GM20000 (cell line): ENCODE results near the gene MAN2B2.
"Not testable (repeated sequence)": the region's sequence is repeated elsewhere in the genome, so short reads cannot be mapped to it uniquely, and the experiment has no call there.

Experiments
- DNase-seq: peaks from one replicate; pipeline ENCODE4 v3.0.0; 2012; ENCODE audit warnings: low spot score
- CTCF ChIP-seq: IDR thresholded peaks from 2 replicates; pipeline ENCODE4 v1.5.1; 2012; ENCODE audit warnings: mild to moderate bottlenecking, control low read depth; ENCODE audit errors: extremely low read depth, missing control alignments

The MAN2B2 gene

GRCh38 chr4:6647582-6648230 is 72.7 kb downstream of the MAN2B2 start:
- no peak for DNase-seq
- TF ChIP-seq CTCF, result no peak

- no peak for DNase-seq
- TF ChIP-seq CTCF, result no peak
Observed at GRCh38 chr4:6649216-6649615, 74.2 kb downstream of the MAN2B2 start.

- DNase-seq, result not testable (repeated sequence)
Observed at GRCh38 chr4:6654211-6654610, 79.2 kb downstream of the MAN2B2 start.

DNA sequence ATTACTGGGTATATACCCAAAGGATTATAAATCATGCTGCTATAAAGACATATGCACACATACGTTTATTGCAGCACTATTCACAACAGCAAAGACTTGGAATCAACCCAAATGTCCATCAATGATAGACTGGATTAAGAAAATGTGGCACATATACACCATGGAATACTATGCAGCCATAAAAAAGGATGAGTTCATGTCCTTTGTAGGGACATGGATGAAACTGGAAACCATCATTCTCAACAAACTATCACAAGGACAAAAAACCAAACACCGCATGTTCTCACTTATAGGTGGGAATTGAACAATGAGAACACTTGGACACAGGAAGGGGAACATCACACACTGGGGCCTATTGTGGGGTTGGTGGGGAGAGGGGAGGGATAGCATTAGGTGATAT is 80.3 kb downstream of the MAN2B2 start:
- not testable (repeated sequence) for DNase-seq

- DNase-seq, result no peak
- TF ChIP-seq CTCF, result no peak
Observed at GRCh38 chr4:6655924-6656323, 80.9 kb downstream of the MAN2B2 start.

DNA sequence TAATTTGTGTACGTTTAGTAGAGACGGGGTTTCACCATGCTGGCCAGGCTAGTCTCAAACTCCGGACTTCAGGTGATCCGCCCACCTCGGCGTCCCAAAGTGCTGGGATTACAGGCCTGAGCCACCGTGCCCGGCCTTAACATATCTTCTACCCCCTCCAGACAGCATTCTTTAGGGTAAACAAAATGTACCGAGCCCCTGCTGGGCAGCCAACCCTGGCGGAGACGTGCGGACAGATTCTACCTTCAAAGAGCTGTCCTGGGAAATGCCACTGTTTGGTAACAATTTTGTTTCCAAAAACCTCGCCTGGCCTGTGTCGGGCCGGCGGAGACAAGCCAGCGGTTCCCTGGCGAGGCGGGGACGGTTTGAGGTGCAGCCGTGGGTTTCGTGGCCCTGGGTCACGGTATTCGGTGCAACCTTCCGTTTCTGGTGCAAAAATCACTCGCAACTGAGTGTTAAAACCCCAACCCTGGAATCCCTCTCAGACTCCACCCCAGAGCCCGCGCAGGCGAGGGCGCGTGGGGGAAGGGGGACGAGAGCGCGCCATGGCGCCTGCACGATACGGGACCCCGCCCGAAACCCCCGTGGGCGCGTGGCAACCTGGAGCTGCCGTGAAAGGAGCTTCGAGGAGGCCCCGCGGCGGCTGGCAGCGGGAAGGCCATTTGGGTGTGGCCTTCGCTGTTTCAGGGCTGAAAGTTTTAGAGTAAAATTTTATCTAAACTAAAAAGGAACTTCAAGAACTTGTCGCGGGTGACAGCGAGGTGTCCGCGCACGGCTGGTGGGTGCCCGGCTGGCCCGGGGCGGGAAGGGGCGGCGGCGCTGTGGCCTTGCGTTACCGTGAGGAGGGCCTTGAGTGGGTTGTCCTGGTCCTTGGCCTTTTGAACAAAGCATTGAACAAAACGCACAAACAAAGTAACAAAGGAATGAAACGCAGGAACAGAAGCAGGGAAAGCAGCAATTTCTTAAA is 82.5 kb downstream of the MAN2B2 start:
- no peak for DNase-seq
- no peak for TF ChIP-seq CTCF

DNA sequence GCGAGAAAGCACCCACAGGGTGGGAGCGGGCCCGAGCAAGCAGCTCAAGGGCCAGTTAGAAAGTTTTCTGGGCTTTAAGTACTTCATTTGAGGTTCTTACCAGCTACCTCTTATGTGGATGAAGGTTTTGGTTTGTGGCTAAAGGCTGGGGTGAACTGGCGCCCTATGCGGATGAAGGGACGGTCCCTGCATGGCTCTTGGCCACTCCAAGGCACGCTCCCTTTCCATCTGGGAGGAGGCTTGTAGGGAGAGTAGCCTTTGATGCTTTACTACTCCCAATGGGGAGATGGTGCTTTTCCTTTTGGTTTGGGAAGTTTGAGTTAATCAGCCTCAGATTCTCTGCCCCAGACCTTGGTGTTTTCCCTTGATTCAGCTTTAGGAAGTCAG is 83.2 kb downstream of the MAN2B2 start:
- TF ChIP-seq CTCF, result no peak
- DNase-seq, result no peak

DNA sequence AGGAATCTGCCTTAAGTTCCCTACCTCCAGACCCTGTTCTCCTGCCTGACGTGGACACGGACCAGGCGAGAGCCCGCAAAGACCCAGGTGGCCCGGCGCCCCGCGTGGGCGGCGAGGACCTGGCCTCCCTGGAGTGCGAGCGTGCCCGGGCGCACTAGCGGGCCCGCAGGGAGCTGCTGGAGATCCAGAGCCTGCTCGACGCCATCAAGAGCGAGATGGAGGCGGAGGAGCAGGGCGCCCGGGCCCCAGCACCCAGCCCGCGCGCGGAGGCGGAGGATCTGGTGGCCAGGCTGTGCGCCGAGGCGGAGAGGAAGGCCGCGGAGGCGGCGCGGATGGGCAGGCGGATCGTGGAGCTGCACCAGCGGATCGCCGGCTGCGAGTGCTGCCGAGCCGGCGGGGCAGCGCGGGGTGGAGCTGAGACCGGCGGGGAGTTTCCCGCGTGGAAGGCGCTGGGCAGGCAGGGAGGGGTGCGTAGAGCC is 83.6 kb downstream of the MAN2B2 start:
- DNase-seq, result peak; percentile 66
- no peak for TF ChIP-seq CTCF
